GM12891 (cell line): ENCODE data around the gene RARRES1.

Experiments
- PAX5 ChIP-seq: IDR thresholded peaks from 2 replicates; pipeline ENCODE4 v1.6.1; 2011; ENCODE audit warnings: low read length, moderate library complexity, mild to moderate bottlenecking; ENCODE audit not compliant: insufficient read depth, severe bottlenecking
- POLR2A ChIP-seq: IDR thresholded peaks from 2 replicates; pipeline ENCODE4 v1.6.1; 2011; ENCODE audit warnings: low read depth, low read length, control low read depth
- TAF1 ChIP-seq: IDR thresholded peaks from 2 replicates; pipeline ENCODE4 v1.6.1; 2011; ENCODE audit warnings: low read depth, low read length, control low read depth

GRCh38 chr3:158696618-158697017, 35.6 kb downstream of the RARRES1 start:
- TF ChIP-seq POLR2A (no peak), PAX5 (no peak), TAF1 (no peak)
